Osteocyte (in vitro differentiated cells): ENCODE measurements around the gene UBE2G2. TPM values are rescaled to one million over a fixed set of nuclear protein-coding genes. Genes with fewer than 3 reads are reported as not detected.

Experiments used
- DNase-seq: peaks from one replicate; pipeline ENCODE4 v3.0.0; 2021; ENCODE audit warnings: mixed read lengths; ENCODE audit not compliant: unreplicated experiment; ENCODE audit errors: extremely low spot score
- H3K27ac Mint-ChIP-seq: one replicate; pipeline ENCODE4 v1.8.0; 2021; ENCODE audit warnings: mild to moderate bottlenecking, mixed read lengths; ENCODE audit not compliant: unreplicated experiment
- H3K27me3 Mint-ChIP-seq: one replicate; pipeline ENCODE4 v1.8.0; 2021; ENCODE audit warnings: mixed read lengths; ENCODE audit not compliant: unreplicated experiment
- H3K36me3 Mint-ChIP-seq: one replicate; pipeline ENCODE4 v1.8.0; 2021; ENCODE audit warnings: mixed read lengths; ENCODE audit not compliant: unreplicated experiment
- H3K4me1 Mint-ChIP-seq: one replicate; pipeline ENCODE4 v1.8.0; 2021; ENCODE audit warnings: mixed read lengths; ENCODE audit not compliant: unreplicated experiment
- H3K4me3 Mint-ChIP-seq: one replicate; pipeline ENCODE4 v1.8.0; 2021; ENCODE audit warnings: mild to moderate bottlenecking, moderate library complexity, mixed read lengths; ENCODE audit not compliant: unreplicated experiment
- H3K9me3 Mint-ChIP-seq: one replicate; pipeline ENCODE4 v1.8.0; 2021; ENCODE audit warnings: mixed read lengths; ENCODE audit not compliant: unreplicated experiment
- total RNA-seq: library from RNA; stranded (reverse); gene quantifications from 2 replicates; pipeline ENCODE4 v1.2.1, GENCODE V29; 2021
- TF ChIP-seq, protein P1 (sequence below): fragments of 200-600 bp; sonication (generic); IDR thresholded peaks from 2 replicates; pipeline ENCODE4 v1.5.0; 2021; ENCODE audit warnings: antibody characterized with exemption, mild to moderate bottlenecking, moderate library complexity

UBE2G2 gene
- total RNA-seq, 1 donor from 2014 or later, result 78.7 TPM

DNA sequence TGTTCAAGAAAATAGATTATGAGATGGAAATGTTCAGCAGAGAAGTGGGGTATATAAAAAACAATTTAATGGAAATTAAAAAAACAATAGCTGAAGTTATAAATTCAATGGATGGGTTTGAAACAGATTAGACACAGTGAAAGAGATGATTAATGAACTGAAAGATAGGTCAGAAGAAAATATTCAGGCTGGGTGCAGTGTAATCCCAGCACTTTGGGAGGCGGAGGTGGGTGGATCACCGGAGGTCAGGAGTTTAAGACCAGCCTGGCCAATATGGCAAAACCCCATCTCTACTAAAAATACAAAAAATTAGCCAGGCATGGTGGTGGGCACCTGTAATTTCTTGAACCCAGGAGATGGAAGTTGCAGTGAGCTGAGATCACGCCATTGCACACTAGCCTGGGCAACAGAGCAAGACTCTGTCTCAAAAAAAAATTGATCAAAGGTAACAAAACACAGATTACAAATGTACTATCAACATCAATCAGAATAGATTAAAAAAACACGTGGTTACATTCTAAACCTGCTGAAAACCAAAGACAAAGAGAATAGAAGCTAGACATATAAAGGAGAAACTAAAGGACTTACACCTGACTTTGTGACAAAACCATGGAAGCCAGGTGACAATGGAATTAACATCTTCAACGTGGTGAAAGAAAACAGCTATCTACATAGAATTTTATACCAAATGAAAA is 21.0 kb upstream of the UBE2G2 start:
- peaks cover 8% of the 10 kb centered on the region for H3K4me1 Mint-ChIP-seq
- H3K9me3 Mint-ChIP-seq, result peaks cover 34% of the 10 kb centered on the region
- H3K27ac Mint-ChIP-seq, result no peak overlapping the region
- TF ChIP-seq, protein P1, sequence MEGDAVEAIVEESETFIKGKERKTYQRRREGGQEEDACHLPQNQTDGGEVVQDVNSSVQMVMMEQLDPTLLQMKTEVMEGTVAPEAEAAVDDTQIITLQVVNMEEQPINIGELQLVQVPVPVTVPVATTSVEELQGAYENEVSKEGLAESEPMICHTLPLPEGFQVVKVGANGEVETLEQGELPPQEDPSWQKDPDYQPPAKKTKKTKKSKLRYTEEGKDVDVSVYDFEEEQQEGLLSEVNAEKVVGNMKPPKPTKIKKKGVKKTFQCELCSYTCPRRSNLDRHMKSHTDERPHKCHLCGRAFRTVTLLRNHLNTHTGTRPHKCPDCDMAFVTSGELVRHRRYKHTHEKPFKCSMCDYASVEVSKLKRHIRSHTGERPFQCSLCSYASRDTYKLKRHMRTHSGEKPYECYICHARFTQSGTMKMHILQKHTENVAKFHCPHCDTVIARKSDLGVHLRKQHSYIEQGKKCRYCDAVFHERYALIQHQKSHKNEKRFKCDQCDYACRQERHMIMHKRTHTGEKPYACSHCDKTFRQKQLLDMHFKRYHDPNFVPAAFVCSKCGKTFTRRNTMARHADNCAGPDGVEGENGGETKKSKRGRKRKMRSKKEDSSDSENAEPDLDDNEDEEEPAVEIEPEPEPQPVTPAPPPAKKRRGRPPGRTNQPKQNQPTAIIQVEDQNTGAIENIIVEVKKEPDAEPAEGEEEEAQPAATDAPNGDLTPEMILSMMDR, result no peak
- H3K27me3 Mint-ChIP-seq, result peaks cover 4% of the 10 kb centered on the region
- H3K36me3 Mint-ChIP-seq, result peaks cover 5% of the 10 kb centered on the region
- no peak for DNase-seq
- H3K4me3 Mint-ChIP-seq, result no peak overlapping the region

DNA sequence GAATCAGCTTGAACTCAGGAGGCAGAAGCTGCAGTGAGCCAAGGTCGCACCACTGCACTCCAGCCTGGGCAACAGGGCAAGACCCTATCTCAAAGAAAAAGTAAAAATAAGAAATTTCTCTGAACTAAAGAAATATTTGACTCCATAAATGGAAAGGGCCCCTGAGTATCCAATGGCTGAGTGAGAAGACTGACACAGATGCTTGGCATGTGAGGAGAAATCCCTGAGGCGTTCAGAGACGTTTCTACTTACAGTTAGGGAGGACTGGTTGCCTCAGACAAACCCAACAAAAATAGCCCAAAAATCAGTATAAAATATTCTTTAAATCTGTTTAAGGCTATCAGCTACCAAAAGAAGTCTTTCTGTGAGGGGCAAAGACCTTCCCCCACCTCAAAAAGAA is 19.2 kb upstream of the UBE2G2 start:
- TF ChIP-seq, protein P1, result no peak
- H3K27ac Mint-ChIP-seq, result no peak overlapping the region
- H3K4me1 Mint-ChIP-seq, result peaks cover 16% of the 10 kb centered on the region
- H3K36me3 Mint-ChIP-seq, result peaks cover 5% of the 10 kb centered on the region
- no peak for DNase-seq
- H3K27me3 Mint-ChIP-seq, result no peaks in the 10 kb centered on the region
- H3K4me3 Mint-ChIP-seq, result no peak overlapping the region
- H3K9me3 Mint-ChIP-seq, result peaks cover 26% of the 10 kb centered on the region

DNA sequence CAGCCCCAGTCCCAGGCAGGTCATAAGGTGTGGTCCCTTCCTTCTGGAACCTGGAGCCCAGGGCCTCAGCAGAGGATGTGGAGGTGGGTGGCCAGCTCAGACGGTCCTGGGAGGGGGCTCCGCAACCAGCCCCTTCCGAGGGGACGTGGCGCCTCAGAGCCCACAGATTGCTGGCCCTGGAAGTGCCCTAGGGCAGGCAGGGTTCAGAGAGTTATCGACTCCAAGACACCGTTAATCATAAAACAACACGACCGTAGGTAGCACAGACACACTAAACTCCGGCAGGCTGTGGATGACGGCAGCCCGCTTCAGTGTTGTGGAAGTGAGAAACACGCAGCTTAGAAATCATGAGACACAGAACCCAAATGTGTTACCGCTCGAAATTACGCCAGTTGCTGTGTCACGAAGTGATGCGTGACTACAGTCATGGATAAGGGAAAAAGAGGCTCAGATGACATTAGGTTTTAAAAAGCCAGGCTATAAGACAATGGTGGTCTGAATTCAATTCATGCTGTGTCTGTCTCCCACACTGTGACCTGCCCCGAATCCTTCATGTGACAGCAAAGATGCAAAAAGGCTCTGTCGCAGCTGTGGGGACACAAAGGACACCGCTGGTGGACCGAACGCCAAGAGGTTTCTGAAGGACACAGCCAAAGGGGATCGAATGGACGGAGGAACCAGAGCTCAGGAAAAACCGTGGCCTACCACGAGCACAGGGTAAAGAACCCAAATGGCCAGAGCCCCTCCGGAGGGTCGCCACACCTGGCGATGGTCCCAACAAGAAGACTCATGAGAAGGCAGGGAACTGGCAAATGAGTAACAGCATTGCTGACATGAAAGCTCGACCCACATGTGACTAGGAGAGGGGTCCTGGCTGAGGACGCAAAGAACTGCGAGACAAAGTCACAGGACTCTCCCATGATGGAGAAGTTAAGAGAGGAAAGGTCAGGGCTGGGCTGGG is 17.9 kb upstream of the UBE2G2 start:
- Mint-ChIP-seq H3K4me1 (peaks cover 28% of the 10 kb centered on the region), H3K27me3 (no peaks in the 10 kb centered on the region), H3K27ac (peak overlapping the region; percentile 47), H3K36me3 (peaks cover 5% of the 10 kb centered on the region), H3K4me3 (peak overlapping the region; percentile 59), H3K9me3 (peaks cover 26% of the 10 kb centered on the region)
- no peak for DNase-seq
- TF ChIP-seq, protein P1, result no peak

DNA sequence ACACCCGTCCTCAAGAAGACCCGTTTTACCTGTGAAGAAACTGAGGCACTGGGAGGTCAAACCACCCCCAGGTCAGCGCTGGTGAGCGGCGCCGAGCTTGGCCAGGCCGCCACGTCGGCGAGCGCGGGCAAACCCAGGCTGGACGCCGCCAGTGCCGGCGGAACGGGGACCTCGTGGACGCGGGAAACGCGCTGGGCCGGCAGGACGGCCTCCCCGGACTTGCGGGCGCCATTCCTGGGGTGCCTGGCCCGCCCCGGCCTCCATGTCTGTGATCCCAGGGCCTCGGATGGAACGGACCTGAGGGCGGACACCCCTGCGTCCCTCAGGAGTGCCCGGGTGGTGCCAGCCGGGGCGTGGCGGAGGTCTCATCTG is 17.0 kb upstream of the UBE2G2 start:
- peaks cover 5% of the 10 kb centered on the region for H3K36me3 Mint-ChIP-seq
- peak overlapping the region; percentile 59 for H3K4me3 Mint-ChIP-seq
- H3K27ac Mint-ChIP-seq, result peak overlapping the region; percentile 47
- peaks cover 24% of the 10 kb centered on the region for H3K9me3 Mint-ChIP-seq
- H3K4me1 Mint-ChIP-seq, result peaks cover 35% of the 10 kb centered on the region
- no peaks in the 10 kb centered on the region for H3K27me3 Mint-ChIP-seq
- TF ChIP-seq, protein P1, result no peak
- no peak for DNase-seq
